Renal pelvis (tissue), 4 donors: ENCODE measurements around the gene ZNF230. TPM values are rescaled to one million over a fixed set of nuclear protein-coding genes. Genes with fewer than 3 reads are reported as not detected.
A peak's percentile ranks its signal among the peaks of the same experiment; 100 is the strongest.

Experiments used
- DNase-seq: peaks from one replicate; pipeline ENCODE4 v3.0.0-alpha.2; 2013
- polyA plus RNA-seq, 3 donors: library from polyadenylated mRNA; unstranded; fragments of 120-200 nt; gene quantifications; one replicate each; pipeline ENCODE4 v1.2.1, GENCODE V29; 2013; ENCODE audit not compliant: insufficient read length in 3 of 3

The ZNF230 gene
- polyA plus RNA-seq, 3 donors: 5.4 to 7.9 (median 7.8) TPM

DNA sequence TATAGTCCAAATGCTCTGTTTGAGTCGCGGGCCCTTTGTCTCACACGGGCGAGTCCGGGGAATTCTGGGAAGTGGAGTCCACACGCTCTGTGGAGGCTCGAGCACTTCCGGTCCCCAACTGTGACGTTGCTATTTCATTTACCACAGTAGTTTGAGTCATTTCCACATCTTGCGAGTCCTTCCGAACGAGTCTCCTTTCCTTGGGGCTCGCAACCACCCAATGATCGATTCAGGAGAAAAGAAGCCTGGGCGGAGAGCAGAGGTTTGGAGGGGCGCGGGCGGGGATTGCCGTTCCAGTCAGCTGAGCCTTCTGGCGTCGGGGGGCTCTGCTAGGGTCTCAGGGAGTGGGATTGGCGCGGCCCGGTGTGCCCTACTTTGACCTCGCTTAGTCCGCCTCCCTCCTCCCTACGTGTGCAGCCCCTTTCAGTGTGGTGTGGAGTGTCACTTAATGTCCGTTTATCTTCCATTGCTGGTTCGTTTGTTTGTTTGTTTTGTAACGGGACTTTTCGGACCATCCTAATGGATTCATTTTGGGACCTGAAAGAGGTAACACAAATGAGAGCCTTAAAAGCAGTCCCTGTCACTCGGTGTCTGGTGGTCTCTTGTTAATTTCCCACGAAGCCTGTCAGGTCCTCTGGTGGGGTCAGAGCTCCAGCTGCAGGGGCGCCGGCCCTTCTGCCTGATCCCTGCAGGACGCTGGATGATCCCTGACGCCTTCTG lies 22.6 kb downstream of the ZNF230 start, which contains the start of gene ZNF222:
ZNF222 (plus strand) TSS at position 163 of the 720 bp plus-strand sequence; CDS start at position 221, 58 bp downstream.
- peak; percentile 90 for DNase-seq

DNA sequence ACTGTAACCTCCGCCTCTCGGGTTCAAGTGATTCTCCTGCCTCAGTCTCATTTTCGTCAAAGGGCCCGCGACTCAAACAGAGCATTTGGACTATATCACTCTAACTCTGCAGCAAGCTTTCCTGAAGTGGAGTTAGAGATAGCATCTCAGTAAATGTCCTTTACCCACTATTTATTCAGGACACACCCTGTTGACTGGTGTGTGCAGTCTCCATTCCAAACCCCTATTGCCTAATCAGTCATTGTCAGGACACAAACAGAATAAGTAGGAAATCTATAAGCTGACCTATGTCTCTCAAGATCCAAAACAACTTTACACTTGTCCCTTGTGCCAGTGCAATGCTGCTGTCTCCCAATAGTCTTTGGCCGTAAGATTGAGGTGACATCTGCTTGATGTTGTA lies 23.9 kb downstream of the ZNF230 start:
- no peak for DNase-seq

DNA sequence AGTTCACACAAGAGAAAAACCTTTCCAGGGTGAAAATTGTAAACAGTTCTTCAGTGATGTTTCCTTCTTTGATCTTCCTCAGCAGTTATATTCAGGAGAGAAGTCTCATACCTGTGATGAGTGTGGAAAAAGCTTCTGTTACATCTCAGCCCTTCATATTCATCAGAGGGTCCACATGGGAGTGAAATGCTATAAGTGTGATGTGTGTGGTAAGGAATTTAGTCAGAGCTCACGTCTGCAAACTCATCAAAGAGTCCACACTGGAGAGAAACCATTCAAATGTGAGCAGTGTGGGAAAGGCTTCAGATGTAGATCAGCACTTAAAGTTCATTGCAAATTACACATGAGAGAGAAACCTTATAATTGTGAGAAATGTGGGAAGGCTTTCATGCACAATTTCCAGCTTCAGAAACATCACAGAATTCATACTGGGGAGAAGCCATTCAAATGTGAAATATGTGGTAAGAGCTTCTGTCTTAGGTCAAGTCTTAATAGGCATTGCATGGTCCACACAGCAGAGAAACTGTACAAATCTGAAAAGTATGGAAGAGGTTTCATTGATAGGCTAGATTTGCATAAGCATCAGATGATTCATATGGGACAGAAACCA lies 29.3 kb downstream of the ZNF230 start:
- no peak for DNase-seq

GRCh38 chr19:44042147-44042546 lies 39.4 kb downstream of the ZNF230 start:
- DNase-seq: no peak

DNA sequence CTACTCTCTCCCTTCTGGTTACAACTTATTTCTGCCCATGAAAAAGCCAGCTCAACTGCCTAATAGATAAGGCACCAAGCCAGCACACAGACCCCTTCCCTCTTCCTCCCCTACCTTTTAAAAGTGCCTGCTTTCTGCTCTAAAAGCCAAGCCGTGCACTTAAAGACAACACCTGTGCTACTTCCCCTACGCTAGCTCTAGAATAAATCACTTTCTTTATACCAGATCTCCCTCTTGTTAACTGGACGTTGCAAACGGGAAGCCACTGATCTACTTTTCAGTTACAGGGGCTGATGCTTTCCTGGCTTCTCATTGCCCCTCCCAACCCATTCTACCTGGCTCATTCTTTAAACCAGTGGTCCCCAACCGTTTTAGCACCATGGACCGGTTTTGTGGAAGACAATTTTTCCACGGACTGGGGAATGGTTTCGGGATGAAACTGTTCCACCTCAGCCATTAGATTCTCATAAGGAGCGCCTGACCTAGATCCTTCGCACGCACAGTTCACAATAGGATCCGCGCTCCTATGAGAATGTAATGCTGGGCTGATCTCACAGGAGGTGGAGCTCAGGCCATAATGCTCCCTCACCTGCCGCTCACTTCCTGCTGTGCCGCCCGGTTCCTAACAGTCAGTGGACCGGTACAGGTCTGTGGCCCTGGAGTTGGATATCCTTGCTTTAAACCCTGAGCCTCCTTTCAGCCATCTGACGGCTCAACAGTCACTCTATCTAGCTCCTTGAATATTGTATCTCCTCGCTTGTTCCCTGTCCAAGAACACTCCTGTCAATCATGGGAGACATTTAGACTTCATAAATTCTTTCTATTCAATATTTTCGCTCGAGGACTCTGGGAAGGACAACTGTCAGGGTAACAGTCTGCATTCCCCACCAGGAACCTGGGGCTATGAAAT lies 48.2 kb downstream of the ZNF230 start:
- DNase-seq: peak; percentile 1

- peak; percentile 98 for DNase-seq
Observed at GRCh38 chr19:44051650-44052402, 49.1 kb downstream of the ZNF230 start, which contains the start of gene ZNF223. ZNF223 (plus strand) TSS chr19:44052036; CDS start chr19:44055177, 3,141 bp downstream.

- no peak for DNase-seq
Observed at GRCh38 chr19:44055870-44056269, 53.1 kb downstream of the ZNF230 start.

- DNase-seq: no peak
Observed at GRCh38 chr19:44059229-44059628, 56.5 kb downstream of the ZNF230 start.

DNA sequence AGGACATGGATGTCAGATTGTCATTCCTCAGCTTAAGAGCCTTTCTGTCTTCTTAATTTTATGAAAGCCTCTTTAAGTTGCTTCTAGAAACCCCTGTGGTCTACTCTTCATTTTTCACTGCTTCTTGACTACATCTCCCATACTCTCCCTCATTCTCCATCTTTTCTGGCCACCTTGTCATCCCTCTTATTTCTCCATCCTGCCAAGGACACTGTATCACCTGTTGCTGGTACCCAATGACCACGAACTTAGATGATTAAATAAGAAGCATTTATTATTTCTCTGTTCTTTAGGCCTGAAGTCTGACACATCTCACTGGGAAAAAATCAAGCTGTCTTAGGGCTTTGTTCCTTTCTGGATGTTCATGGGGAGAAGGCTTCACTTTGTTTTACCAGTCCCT lies 58.3 kb downstream of the ZNF230 start:
- DNase-seq: no peak

Other genes starting within 250 kb of the ZNF230 start
- gene SMG9, start 248.0 kb upstream of the ZNF230 start, polyA plus RNA-seq: 10 to 100 TPM; 53.0 to 62.8 (median 57.0) TPM
- 1 to 10 TPM; 1.7 to 2.3 (median 1.7) TPM for gene KCNN4, start 222.0 kb upstream of the ZNF230 start, polyA plus RNA-seq
- gene LYPD5, start 200.5 kb upstream of the ZNF230 start, polyA plus RNA-seq: under 1 TPM; 0.53 to 0.56 (median 0.55) TPM
- 10 to 100 TPM; 11.3 to 27.7 (median 22.3) TPM for gene ZNF283, start 175.6 kb upstream of the ZNF230 start, polyA plus RNA-seq
- gene ZNF404, start 119.0 kb upstream of the ZNF230 start, polyA plus RNA-seq: 10 to 100 TPM; 10.2 to 19.5 (median 14.5) TPM
- gene ZNF45, start 67.7 kb upstream of the ZNF230 start, polyA plus RNA-seq: 10 to 100 TPM; 25.5 to 32.2 (median 30.1) TPM
- 1 to 10 TPM; 6.0 to 9.0 (median 8.0) TPM for gene ZNF221, start 51.7 kb upstream of the ZNF230 start, polyA plus RNA-seq
- gene ZNF155, start 18.8 kb upstream of the ZNF230 start, polyA plus RNA-seq: 10 to 100 TPM; 13.1 to 15.9 (median 14.5) TPM
- gene ZNF222, start 22.4 kb downstream of the ZNF230 start, polyA plus RNA-seq: 10 to 100 TPM in 2 of 3 donors, 1 to 10 TPM in 1; 9.3 to 12.2 (median 10.3) TPM
- 10 to 100 TPM; 11.2 to 16.0 (median 12.6) TPM for gene ZNF223, start 49.1 kb downstream of the ZNF230 start, polyA plus RNA-seq
- 1 to 10 TPM; 2.7 to 6.0 (median 4.1) TPM for gene ZNF284, start 69.2 kb downstream of the ZNF230 start, polyA plus RNA-seq
- gene ZNF224, start 91.4 kb downstream of the ZNF230 start, polyA plus RNA-seq: 10 to 100 TPM; 24.3 to 50.3 (median 41.3) TPM
- gene ZNF225, start 110.4 kb downstream of the ZNF230 start, polyA plus RNA-seq: 10 to 100 TPM in 1 of 3 donors, 1 to 10 TPM in 2; 9.2 to 12.2 (median 9.9) TPM
- 10 to 100 TPM; 11.3 to 25.0 (median 19.5) TPM for gene ZNF234, start 138.6 kb downstream of the ZNF230 start, polyA plus RNA-seq
- gene ZNF226, start 162.1 kb downstream of the ZNF230 start, polyA plus RNA-seq: 10 to 100 TPM; 25.6 to 30.4 (median 29.0) TPM
- 10 to 100 TPM; 25.4 to 27.6 (median 26.1) TPM for gene ZNF227, start 209.6 kb downstream of the ZNF230 start, polyA plus RNA-seq